RCC 7860 (cell line): ENCODE results near the gene C12orf42.

Source experiments
- DNase-seq: peaks from one replicate; pipeline ENCODE4 v3.0.0-alpha.2; 2015; ENCODE audit warnings: low spot score
- FAIRE-seq: peaks from 2 replicates; lab custom pipeline; 2012; peaks lifted over from hg19 to GRCh38; lab: Jason Lieb, UNC

Gene C12orf42

DNA sequence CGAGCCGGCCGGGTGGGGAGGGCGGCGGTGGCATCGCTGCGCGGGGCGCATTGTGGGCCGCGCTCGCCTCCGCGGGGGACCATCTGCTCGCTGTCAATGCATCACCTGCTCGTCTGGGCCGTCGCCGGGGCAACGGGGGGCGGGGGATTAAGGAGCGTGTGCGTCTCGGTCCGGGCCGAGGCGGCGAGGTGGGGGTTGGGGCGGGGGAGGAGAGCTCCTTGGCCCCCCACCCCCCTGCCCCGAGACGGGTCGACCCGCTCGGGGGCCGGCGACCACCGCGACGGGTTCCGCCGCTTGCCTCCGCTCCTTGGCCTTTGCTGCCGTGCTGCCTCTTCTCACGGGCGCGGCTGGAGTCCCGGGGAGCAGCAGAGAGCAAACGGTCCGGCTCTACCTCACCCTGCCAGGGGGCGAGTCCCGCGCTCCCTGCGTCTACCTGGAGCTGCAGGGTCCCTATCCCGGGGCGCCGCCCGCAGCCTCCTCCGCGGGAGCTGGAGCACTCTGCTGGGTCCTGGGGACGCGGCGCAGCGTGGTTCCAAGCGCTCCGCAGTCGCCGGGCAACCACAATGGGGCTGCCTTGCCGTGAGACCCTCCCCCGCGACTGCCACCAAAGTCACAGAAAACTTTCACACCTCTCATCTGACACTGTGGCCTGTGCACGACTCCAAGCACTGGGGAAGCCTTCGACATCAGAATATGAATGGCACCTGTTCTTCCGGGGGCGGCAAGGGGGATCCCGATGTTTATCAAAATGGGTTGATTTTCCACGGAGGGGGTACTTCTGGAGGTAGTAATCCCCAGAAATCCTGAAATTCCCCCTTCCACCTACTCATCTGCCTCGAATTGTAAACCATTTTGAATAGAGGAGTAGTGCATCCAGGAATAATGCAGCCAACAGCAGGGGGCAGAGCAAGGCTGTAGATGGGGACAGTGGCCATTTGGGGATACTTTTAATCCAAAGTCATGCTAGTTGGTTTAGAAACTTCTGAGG is at the start of gene C12orf42:
Gene C12orf42 (minus strand): TSS at position 500 of the 988 bp plus-strand sequence. CDS start 17,542 bp downstream, outside the sequence.
- FAIRE-seq (no peak), DNase-seq (no peak)

DNA sequence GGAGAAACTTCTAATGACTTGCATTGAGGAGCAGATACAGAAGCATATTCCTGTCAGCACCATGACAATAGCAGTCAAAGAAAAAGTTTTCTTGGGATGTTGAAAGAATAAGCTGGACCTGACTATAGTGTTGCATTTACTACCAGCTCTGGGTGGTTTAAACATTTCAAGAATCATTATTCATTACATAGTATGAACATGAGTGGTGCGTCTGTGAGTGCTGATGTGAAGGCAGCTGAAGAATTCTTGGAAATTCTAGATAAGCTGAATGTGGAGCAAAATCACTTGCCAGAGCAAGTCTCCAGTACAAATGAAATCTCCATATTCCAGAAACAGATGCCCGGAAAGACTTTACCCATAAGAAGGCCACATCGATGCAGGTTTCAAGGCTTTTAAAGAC is 46.3 kb upstream of the C12orf42 start:
- FAIRE-seq (no peak), DNase-seq (no peak)

DNA sequence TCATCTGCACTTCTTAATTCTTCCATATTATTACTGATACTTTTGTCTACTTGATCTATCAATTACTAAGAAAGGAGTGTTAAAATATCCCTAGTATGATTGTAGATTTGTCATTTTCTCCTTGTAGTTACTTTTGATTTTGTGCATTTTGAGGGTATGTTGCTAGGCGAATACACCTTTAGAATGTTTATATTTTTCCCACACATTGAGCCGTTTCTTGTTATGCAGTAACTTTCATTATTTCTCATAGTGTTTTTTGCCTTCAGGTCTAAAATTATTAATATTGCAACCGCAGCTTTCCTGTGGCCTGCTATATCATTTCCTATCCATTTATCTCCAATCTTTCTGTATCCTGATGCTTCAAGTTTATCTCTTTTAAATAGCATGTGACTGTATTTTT is 44.6 kb upstream of the C12orf42 start:
- FAIRE-seq: no peak

DNA sequence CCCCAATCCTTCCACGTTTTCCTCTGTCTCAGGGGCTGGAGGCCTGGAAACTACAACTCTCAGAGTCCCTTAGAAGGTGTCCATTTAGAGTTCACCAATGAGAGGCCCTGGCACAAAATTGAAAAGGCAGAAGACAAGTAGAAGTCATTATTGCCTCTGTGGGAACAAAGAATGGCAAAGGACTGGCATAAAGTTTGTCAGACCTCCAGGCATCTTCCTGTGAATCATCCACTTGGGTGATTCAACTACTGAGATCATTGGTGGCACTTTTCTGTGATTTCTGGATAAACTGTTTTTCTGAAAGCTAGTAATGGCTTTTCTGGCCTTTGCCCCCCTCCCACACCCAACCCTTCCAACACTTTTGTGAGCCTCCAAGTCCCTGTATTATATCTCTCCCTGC is 42.6 kb upstream of the C12orf42 start:
- DNase-seq (peak; percentile 58), FAIRE-seq (no peak)

More for the DNA sequence above, 44.6 kb upstream of the C12orf42 start:
- DNase-seq: no peak

DNA sequence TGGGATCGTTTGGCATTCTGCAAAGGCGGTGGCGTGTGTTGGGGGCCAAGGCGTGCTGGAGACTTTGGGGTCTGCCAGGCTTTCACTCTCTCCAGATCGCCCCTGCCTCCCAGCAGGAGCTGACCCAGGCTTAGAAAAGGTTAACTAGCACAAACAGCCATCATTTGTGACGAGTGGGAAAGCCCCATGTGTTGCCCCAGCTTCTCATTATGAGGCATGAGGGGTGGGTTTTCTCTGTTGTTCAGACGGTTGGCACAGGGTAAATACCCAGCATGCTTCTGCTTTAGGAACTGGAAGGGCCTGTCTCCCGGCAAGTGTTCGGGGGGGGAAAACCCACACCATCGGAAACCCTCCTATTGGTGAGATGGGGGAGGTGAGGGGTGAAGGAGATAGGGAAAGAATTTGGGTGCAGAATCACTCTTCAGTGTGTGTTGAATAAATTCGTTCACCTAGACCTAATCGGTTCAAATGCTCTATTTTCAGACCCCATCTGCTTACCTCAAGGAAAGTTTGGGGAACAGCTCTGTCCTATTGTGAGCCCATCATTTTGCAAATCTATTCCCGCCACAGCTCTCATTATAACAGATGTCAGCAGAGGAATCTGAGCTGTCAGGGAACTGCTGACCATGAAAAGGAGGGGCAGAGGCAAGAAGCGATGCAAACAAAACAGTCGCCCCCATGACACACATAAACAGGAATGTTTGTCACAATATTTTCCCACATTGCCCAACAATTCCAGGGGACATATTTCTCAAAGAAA is 34.7 kb upstream of the C12orf42 start:
- DNase-seq (no peak), FAIRE-seq (no peak)

DNA sequence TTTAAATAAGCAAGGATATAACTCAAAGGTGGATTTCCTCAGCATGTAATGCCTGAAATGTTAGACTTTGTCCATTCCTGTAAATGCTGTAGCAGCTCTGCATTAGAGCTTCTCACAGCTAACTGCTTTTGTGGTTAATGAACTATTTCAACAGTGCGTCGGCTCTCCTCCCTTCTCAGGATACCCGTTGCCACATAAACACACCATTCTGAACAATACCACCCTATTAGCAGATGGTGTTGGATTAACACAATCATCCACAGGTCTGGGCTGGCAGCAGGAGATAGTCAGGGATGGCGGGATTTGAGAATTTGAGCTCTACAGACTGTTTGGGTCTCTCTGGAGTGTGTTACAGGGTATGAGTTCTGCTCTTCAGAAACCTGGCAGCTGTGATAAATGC is 33.5 kb upstream of the C12orf42 start:
- FAIRE-seq: no peak
- DNase-seq: no peak

DNA sequence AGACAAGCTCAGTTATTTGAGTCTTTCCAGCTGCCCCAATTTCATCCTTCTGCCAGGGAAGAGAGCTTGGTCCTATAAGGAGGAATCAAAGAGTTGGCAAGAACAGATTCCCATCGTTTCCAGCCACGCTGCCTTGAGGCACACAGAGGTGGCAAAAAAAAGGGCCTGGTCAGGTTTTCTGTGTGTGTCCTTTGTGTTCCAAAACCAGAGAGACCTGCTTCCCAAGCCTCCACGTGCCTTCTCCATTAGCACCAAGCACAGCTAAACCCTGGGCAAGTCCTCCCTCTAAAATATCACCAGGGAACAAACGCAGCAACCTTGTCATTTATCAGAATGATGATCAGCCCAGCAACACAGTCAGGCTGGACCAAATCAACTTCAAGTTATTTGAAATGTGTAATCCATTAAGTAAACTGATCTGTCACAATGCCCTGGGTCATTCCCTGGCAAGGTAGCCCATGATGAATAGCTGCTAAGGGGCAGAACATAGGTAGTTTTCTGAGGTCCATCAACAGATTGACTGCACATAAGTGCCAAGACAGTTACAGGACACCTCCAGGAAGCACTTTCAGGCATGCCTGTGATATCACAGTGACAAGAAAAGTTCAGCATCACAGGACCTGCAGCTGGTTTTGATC is 28.6 kb upstream of the C12orf42 start:
- no peak for FAIRE-seq
- no peak for DNase-seq

DNA sequence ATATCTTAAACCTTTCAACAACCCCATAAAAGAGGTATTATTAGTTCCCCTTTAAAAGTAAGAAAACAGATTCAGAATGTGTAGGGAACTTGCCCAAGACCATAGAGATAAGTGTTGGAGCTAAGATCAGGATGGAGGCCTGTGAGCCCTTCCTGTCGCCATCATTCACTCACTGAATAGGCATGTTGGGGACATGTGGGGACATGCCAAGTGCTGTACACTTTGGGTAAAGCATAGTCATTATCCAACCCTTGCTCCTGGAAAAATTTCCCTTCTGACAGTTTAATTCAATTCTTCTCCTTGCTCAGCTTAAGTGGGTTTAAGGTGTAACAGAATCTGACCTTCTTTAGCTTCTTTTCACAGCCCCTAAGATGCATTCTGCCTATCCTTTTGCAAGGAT is 28.0 kb upstream of the C12orf42 start:
- no peak for FAIRE-seq
- no peak for DNase-seq

DNA sequence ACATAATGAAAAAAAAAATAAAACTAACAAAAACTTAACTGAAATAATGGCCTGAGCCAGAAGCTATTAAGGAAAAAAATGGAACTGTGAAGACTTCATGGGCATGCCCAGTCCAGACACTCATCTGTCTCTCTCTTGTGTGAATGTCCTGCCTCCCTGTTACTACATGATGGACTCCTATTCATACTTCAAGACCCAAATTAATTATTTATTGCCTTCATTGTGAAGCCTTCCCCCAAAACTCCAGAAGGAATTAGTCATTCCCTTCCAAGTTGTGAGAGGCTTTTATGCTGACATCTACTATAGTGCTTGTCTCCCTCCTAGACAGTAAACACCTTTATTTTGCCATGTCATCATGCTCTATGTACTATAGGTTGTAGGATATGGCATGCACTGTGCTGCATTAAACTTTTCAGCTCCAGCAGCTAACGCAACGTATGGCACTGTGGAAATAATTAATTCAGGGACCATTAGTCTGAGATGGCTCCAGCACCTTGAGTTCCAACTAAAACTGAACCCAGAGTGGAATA is 25.0 kb upstream of the C12orf42 start:
- DNase-seq: no peak
- no peak for FAIRE-seq

DNA sequence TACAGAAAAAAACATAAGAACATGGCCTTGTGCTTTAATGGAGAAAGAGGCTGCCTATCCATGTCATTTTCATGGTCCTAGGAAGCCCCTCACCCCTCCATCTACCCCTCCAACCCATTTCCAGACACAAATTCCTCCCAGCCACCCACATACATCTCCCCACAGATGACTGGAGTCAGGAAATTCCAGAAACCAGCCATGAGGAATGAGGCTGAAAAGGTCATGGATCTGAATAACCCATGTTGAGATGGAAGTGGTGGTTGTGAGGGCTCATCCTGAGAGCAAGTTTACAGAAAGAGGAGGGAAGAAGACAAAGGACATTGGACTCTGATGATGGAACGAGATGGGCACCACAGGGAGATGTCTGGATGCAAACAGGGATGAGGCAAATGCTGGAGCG is 23.9 kb upstream of the C12orf42 start:
- FAIRE-seq: no peak
- DNase-seq: no peak

DNA sequence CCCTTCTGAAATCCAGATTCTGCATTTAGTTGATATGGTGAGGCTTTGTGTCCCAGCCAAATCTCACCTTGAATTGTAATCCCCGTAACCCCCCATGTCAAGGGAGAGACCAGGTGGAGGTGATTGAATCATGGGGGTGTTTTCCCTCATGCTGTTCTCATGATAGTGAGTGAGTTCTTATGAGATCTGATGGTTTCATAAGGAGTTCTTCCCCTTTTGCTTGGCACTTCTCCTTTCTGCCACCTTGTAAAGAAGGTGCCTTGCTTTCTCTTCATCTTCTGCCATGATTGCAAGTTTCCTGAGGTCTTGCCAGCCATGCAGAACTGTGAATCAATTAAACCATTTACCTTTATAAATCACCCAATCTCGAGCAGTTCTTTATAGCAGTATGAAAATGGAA is 23.1 kb upstream of the C12orf42 start:
- DNase-seq (no peak), FAIRE-seq (no peak)

DNA sequence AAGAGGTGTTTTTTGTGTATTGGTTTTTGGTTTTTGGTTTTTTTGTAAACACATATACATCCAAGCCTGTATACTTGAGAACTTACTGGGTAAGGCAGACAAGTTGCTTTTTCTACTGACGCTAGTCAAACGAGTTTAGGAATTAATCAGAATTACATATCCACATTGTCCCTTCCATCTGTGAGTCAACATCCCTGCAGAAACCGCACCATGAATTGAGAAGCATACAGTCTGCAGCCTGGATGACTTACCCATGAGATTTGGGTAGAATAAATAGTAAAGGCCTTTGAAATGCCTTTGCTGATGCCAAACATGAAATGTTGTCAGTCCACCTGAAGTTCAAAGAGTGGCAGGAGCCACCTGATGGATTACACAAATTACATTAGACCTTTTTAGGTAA is 21.4 kb upstream of the C12orf42 start:
- peak; percentile 18 for DNase-seq
- FAIRE-seq: no peak

DNA sequence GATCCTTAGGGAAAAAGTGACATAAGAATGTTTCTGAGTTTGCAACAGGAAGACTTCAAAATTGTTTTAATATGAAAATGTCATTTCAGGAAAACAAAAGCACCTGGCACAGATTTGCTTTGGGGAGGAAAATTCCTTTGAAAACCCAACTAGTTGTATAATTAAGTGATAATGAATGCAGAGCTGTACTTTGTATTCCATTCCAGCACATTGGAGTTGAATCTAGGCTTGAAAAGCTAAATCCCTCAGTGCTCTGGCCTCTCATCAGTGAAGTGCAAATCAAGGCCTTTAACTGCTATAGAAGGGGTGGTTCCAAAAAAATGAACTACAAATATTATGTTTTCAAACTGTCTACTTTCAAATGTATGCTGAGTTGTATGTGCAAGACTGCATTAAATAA is 19.6 kb upstream of the C12orf42 start:
- FAIRE-seq: no peak
- DNase-seq: no peak

DNA sequence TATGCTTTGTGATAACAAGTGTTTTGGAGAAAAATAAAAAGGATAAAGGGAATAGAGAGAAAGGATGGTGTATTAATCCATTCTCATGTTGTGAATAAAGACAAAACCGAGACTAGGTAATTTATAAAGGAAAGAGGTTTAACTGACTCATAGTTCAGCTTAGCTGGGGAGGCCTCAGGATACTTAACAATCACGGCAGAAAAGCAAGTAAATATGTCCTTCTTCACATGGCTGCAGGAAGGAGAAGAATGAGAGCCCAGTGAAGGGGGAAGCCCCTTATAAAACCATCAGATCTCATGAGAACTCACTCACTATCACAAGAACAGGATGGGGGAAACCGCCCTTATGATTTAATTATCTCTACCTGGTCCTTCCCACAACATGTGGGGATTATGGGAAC is 18.1 kb upstream of the C12orf42 start:
- DNase-seq: no peak

DNA sequence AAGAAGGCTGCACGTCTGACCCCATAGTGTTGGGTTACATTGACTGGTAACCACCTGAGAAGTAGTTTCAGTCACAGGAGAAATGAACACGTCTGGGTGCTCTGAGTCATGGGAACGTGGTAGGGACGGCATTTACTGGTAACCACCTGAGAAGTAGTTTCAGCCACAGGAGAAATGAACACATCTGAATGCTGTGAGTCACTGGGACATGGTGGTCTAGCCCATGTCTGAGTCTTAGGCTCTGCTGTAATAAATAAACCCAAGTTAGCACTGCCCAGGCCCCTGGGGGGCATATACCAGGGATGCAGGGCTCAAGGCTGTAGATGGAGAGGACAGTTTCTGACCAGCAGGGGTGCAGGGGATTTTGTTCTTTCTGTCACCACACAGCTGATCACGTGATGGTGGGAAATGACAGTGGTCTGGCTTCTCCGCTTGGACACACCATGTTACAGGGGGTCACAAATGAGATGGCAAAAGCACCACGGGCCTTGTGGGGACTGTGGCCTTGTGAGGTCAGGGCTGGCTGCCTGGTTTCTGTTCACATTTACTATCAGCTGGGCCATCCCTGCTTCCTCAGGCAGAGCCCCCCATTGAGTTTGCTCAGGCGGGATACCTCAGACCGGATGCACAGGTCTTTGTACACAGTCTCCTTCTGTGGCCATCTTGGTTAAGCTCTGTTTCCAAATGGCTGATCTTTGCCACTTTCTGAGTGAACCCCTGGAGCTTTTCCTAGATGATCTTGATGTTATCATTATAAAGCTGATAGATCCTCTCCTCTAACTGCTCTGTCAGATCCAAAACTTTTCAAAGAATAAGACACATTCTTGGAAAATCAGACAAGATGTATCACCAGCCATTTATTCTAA is 9.8 kb upstream of the C12orf42 start:
- DNase-seq (peak; percentile 78), FAIRE-seq (peak; percentile 60)

More for the DNA sequence above, 18.1 kb upstream of the C12orf42 start:
- no peak for FAIRE-seq

DNA sequence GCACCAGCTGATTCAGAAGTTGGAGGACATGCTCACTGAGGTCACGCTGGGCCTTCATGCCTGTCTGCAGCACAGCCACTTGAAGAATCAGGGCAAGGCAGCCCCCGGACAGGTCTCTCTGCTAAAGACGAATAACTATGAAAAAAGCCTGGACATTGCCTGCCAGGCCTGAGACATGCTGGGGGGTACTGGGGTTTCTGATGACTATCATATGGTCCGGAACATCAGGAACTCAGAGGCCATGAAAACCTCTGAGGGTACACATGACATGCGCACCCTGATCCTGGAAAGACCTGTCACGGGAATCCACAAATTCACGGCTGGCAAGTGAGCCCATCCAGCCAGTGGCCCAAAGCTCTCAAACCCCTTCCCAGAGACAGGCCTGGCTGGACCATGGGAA is 8.8 kb upstream of the C12orf42 start:
- no peak for FAIRE-seq

DNA sequence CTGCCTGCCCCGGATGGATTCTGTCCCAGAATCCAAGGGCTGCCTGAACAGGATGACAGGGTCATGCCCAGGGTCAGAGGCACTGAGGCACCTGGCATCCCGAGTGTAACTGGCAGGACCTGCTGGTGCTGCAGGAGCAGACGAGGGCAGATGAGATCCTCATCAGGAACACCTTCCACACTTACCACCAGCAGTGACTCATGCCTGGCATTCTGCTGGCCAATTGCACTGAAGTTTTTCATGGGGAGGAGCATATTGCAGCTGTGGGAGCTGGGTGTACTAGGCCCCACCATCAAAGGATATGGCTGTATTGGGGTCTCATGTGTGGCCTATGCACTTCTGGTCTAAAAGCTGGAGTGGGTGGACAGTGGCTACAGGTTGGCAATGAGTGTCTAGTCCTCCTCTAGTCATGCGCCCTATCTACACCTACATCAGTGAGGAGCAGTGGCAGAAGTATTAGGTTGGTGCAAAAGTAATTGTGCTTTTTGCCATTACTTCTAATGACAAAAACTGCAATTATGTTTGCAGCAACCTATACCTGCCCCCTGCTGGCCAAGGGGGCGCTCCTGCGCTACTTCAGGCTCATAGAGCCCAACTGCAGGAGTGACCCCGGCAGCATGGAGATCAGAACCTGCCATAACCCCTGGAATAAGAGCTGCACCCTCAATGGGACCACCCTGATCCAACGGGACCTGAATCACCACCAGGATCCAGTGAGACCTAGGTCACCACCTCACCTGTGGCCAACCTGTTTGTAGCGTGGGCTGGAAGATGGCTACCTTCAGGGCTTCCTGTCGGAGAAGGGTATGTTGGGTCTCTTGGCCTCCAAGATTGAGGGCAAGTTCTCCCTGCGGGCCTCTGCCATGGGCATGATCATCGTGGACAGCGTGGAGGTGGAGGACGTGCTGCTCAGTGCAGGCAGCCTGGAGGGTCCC is 8.0 kb upstream of the C12orf42 start:
- no peak for DNase-seq
- FAIRE-seq: no peak

More for the DNA sequence above, 8.8 kb upstream of the C12orf42 start:
- DNase-seq: no peak

DNA sequence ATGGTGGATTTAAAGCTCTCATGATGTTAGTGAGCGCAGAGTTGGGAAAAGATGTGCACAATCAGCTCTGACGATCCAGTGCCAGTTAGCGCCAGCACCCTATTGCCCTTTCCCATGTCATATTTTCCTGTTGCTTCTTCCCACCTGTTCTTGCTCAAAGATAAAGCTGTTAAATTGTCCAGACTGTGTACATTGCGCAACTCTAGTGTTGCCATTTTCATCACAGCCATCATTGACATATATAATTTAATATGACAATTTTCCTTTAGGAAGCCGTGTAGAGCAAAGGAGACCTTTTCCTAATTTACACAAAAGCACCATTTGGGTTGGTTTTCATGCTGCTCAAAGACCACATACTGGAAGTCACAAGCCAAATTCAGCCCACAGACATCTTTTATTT is 5.7 kb upstream of the C12orf42 start:
- DNase-seq (no peak), FAIRE-seq (no peak)

DNA sequence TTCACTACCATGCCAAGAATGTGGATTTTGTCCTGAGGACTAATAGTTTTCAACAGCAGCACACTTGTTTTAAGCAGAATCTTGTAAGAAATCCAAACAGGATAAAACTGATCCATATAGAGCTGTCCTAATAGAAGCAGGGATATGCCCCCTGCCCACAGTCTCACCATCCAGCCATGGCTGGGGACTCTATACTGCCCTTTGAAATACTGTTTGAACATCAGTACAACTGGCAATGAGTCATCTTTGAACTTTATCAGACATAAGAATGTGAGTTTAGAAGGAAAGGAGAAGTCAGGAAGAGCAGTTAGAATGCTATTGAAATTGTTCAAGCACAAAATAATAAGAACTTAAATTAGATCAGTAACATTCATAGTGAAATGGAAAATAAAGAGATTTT is 3.8 kb upstream of the C12orf42 start:
- FAIRE-seq (no peak), DNase-seq (no peak)
